Mesothelial cell of epicardium (in vitro differentiated cells): ENCODE data around the gene RSBN1L. TPM values are rescaled to one million over a fixed set of nuclear protein-coding genes. Genes with fewer than 3 reads are reported as not detected.

ENCODE experiments used
- DNase-seq, 2 experiments: peaks; one replicate each; pipeline ENCODE4 v3.0.0; 2021; ENCODE audit warnings: low spot score in 2 of 2; ENCODE audit not compliant: unreplicated experiment in 2 of 2
- H3K27ac Mint-ChIP-seq: 2 replicates; pipeline ENCODE4 v1.8.0; 2021; ENCODE audit warnings: mixed read lengths
- H3K27me3 Mint-ChIP-seq: 2 replicates; pipeline ENCODE4 v1.8.0; 2021; ENCODE audit warnings: low read depth, mixed read lengths
- H3K36me3 Mint-ChIP-seq: 2 replicates; pipeline ENCODE4 v1.8.0; 2021; ENCODE audit warnings: mixed read lengths
- H3K4me1 Mint-ChIP-seq: 2 replicates; pipeline ENCODE4 v1.8.0; 2021; ENCODE audit warnings: mixed read lengths
- H3K4me3 Mint-ChIP-seq: 2 replicates; pipeline ENCODE4 v1.8.0; 2021; ENCODE audit warnings: mild to moderate bottlenecking, moderate library complexity, mixed read lengths
- H3K9me3 Mint-ChIP-seq: 2 replicates; pipeline ENCODE4 v1.8.0; 2021; ENCODE audit warnings: mixed read lengths
- CTCF ChIP-seq: fragments of 200-600 bp; sonication (generic); IDR thresholded peaks from one replicate; pipeline ENCODE4 v1.5.0; 2021; ENCODE audit warnings: antibody characterized with exemption; ENCODE audit not compliant: unreplicated experiment
- total RNA-seq: library from RNA; stranded (reverse); gene quantifications from 3 replicates; pipeline ENCODE4 v1.2.1, GENCODE V29; 2021

RSBN1L gene
- total RNA-seq, 1 donor from 2014 or later, result 26.7 TPM

GRCh38 chr7:77727936-77728701, 31.9 kb downstream of the RSBN1L start:
- no peaks in the 10 kb centered on the region for H3K27me3 Mint-ChIP-seq
- H3K4me1 Mint-ChIP-seq, result peaks cover 23% of the 10 kb centered on the region
- TF ChIP-seq CTCF, result no peak
- H3K36me3 Mint-ChIP-seq, result no peaks in the 10 kb centered on the region
- DNase-seq, result no peak
- peak overlapping the region; percentile 91 for H3K27ac Mint-ChIP-seq
- no peaks in the 10 kb centered on the region for H3K9me3 Mint-ChIP-seq
- H3K4me3 Mint-ChIP-seq, result no peak overlapping the region

- no peaks in the 10 kb centered on the region for H3K36me3 Mint-ChIP-seq
- peak overlapping the region; percentile 62 for H3K27ac Mint-ChIP-seq
- TF ChIP-seq CTCF, result no peak
- no peak for DNase-seq
- no peaks in the 10 kb centered on the region for H3K9me3 Mint-ChIP-seq
- no peaks in the 10 kb centered on the region for H3K27me3 Mint-ChIP-seq
- H3K4me1 Mint-ChIP-seq, result peaks cover 23% of the 10 kb centered on the region
- H3K4me3 Mint-ChIP-seq, result no peak overlapping the region
Observed at GRCh38 chr7:77729574-77730348, 33.5 kb downstream of the RSBN1L start.

- no peak for DNase-seq
- H3K27ac Mint-ChIP-seq, result no peak overlapping the region
- H3K4me3 Mint-ChIP-seq, result no peak overlapping the region
- TF ChIP-seq CTCF, result no peak
- H3K27me3 Mint-ChIP-seq, result no peaks in the 10 kb centered on the region
- no peaks in the 10 kb centered on the region for H3K36me3 Mint-ChIP-seq
- H3K4me1 Mint-ChIP-seq, result peaks cover 25% of the 10 kb centered on the region
- H3K9me3 Mint-ChIP-seq, result no peaks in the 10 kb centered on the region
Observed at GRCh38 chr7:77731716-77732115, 35.5 kb downstream of the RSBN1L start.

- Mint-ChIP-seq H3K4me1 (peaks cover 15% of the 10 kb centered on the region), H3K4me3 (no peak overlapping the region), H3K9me3 (no peaks in the 10 kb centered on the region), H3K27ac (peak overlapping the region; percentile 50), H3K36me3 (peaks cover 7% of the 10 kb centered on the region), H3K27me3 (no peaks in the 10 kb centered on the region)
- no peak for DNase-seq
- TF ChIP-seq CTCF, result no peak
Observed at GRCh38 chr7:77734659-77735421, 38.6 kb downstream of the RSBN1L start.

- no peak for TF ChIP-seq CTCF
- H3K27me3 Mint-ChIP-seq, result no peaks in the 10 kb centered on the region
- peaks cover 11% of the 10 kb centered on the region for H3K4me1 Mint-ChIP-seq
- H3K9me3 Mint-ChIP-seq, result no peaks in the 10 kb centered on the region
- no peak overlapping the region for H3K4me3 Mint-ChIP-seq
- H3K36me3 Mint-ChIP-seq, result peaks cover 7% of the 10 kb centered on the region
- H3K27ac Mint-ChIP-seq, result no peak overlapping the region
- no peak for DNase-seq
Observed at GRCh38 chr7:77735457-77735856, 39.2 kb downstream of the RSBN1L start.
